Heart left ventricle (tissue), 13 donors: Measurements from ENCODE around the gene MYH11.

Experiments
- CTCF ChIP-seq, 12 donors: fragments of 200-600 bp; sonication (generic) in 4 of 12; IDR thresholded peaks; one replicate each; pipeline versions ENCODE4 v1.5.0 to v1.8.0; 2018 to 2022; ENCODE audit warnings: antibody characterized with exemption in 12 of 12, mild to moderate bottlenecking in 5 of 12
- POLR2A ChIP-seq, 2 donors: fragments of 450-650 bp; IDR thresholded peaks; one replicate each; pipeline ENCODE4 v1.6.1; 2017; ENCODE audit warnings: antibody characterized with exemption in 2 of 2, mild to moderate bottlenecking in 2 of 2, moderate library complexity in 2 of 2
- donor health status: ischemic (EF 13 %, LVEDD 7.1; RV severe dilation, severe dysfunction).
- donor health status: DM: no; HTN: yes; CAD: no.
- donor health status: DM: no; HTN: no; CAD: no.
- donor health status: ischemic (EF 25% LVEDD 6.9; RV normal size, moderate dysfunction).
- donor health status: ischemic (EF 25% LVEDD 5.7; RV mildly dilated, moderate dysfunction).
- donor health status: ischemic (EF 35%, LVEDD 5.7; RV mildly dilated, moderate dysfunction).
- donor health status: nonischemic (EF 11% LVEDD 7.7; RV severe dilation, severe dysfunction).
- donor health status: DM: yes; HTN: yes; CAD: no.
- donor health status: PGD.
- donor health status: ischemic (EF 29% LVEDD 5.4; RV normal size, mild dysfunction).
- donor health status: nonischemic (EF 23%, LVEDD 6.1; RV moderate dilation, normal function).

- TF ChIP-seq CTCF (IDR thresholded peaks at IDR 0.05): no peak
- no peak for TF ChIP-seq POLR2A (IDR thresholded peaks at IDR 0.05)
Observed at GRCh38 chr16:15677447-15677846, 179.4 kb downstream of the MYH11 start.
